GM19324 (cell line): Measurements from ENCODE around the gene ACOX2.
A peak's percentile ranks its signal among the peaks of the same experiment; 100 is the strongest.
"Not testable (repeated sequence)": the region's sequence is repeated elsewhere in the genome, so short reads cannot be mapped to it uniquely, and the experiment has no call there.

ENCODE experiments used
- ATAC-seq: cut with Tn5 transposase; IDR thresholded peaks from one replicate; pipeline ENCODE4 v1.9.1; 2021; ENCODE audit warnings: mild to moderate bottlenecking, moderate library complexity; ENCODE audit not compliant: unreplicated experiment, low FRiP score

ACOX2 gene

GRCh38 chr3:58535531-58536500, 1.2 kb downstream of the ACOX2 start:
- ATAC-seq = no peak

GRCh38 chr3:58534592-58535494, 2.1 kb downstream of the ACOX2 start:
- no peak for ATAC-seq

- ATAC-seq = peak; percentile 65
These were observed 4.2 kb downstream of the ACOX2 start for GRCh38 chr3:58532794-58533220.

GRCh38 chr3:58531956-58532355, 5.0 kb downstream of the ACOX2 start:
- ATAC-seq = no peak

GRCh38 chr3:58531555-58531954, 5.4 kb downstream of the ACOX2 start:
- no peak for ATAC-seq

- no peak for ATAC-seq
These were observed 6.6 kb downstream of the ACOX2 start for GRCh38 chr3:58530354-58530865.

GRCh38 chr3:58529516-58530353, 7.3 kb downstream of the ACOX2 start:
- no peak for ATAC-seq

GRCh38 chr3:58528629-58529028, 8.4 kb downstream of the ACOX2 start:
- ATAC-seq = no peak

- not testable (repeated sequence) for ATAC-seq
These were observed 9.6 kb downstream of the ACOX2 start for GRCh38 chr3:58527440-58527839.

GRCh38 chr3:58526515-58526957, 10.5 kb downstream of the ACOX2 start:
- ATAC-seq = no peak

- ATAC-seq = no peak
These were observed 12.6 kb downstream of the ACOX2 start for GRCh38 chr3:58524326-58524888.

GRCh38 chr3:58522759-58523425, 14.1 kb downstream of the ACOX2 start:
- no peak for ATAC-seq

GRCh38 chr3:58521917-58522631, 14.9 kb downstream of the ACOX2 start:
- no peak for ATAC-seq

- no peak for ATAC-seq
These were observed 15.7 kb downstream of the ACOX2 start for GRCh38 chr3:58521336-58521670.

- ATAC-seq = no peak
These were observed 16.3 kb downstream of the ACOX2 start for GRCh38 chr3:58520403-58521335.

- no peak for ATAC-seq
These were observed 17.2 kb downstream of the ACOX2 start for GRCh38 chr3:58519668-58520402.

GRCh38 chr3:58518291-58518789, 18.6 kb downstream of the ACOX2 start:
- no peak for ATAC-seq
